ENCODE results near the gene IGFBP7. TPM values are rescaled to one million over a fixed set of nuclear protein-coding genes. Genes with fewer than 3 reads are reported as not detected.

IGFBP7 gene
- total and polyA plus RNA-seq, 2 donors, result 288 to 1,554 TPM

GRCh38 chr4:57098415-57098814 lies 11.8 kb downstream of the IGFBP7 start:
- no peak for DNase-seq (ENCODE audit: extremely low spot score)
- no peaks in the 10 kb centered on the region for H3K36me3 ChIP-seq (ENCODE audit: insufficient read depth)
- H3K27ac ChIP-seq (ENCODE audit: low read depth), result no peak overlapping the region
- WGBS, result 29% methylated on average over 5 of the region's 5 CpGs
- no peak overlapping the region for H3K4me3 ChIP-seq (ENCODE audit: low read depth, low read length)
- no peaks in the 10 kb centered on the region for H3K4me1 ChIP-seq (ENCODE audit: insufficient read depth)

GRCh38 chr4:57097711-57098110 lies 12.5 kb downstream of the IGFBP7 start:
- Histone ChIP-seq H3K27ac (ENCODE audit: low read depth) (peak overlapping the region; percentile 2), H3K36me3 (ENCODE audit: insufficient read depth) (no peaks in the 10 kb centered on the region), H3K4me1 (ENCODE audit: insufficient read depth) (no peaks in the 10 kb centered on the region), H3K4me3 (ENCODE audit: low read depth, low read length) (no peak overlapping the region)
- DNase-seq (ENCODE audit: extremely low spot score), result no peak
- 81% methylated on average over 2 of the region's 2 CpGs for WGBS

GRCh38 chr4:57095956-57096355 lies 14.2 kb downstream of the IGFBP7 start:
- Histone ChIP-seq H3K4me1 (ENCODE audit: insufficient read depth) (no peaks in the 10 kb centered on the region), H3K4me3 (ENCODE audit: low read depth, low read length) (no peak overlapping the region), H3K27ac (ENCODE audit: low read depth) (no peak overlapping the region), H3K36me3 (ENCODE audit: insufficient read depth) (no peaks in the 10 kb centered on the region)
- 57% methylated on average over 5 of the region's 5 CpGs for WGBS
- DNase-seq (ENCODE audit: extremely low spot score), result no peak

GRCh38 chr4:57095245-57095644 lies 14.9 kb downstream of the IGFBP7 start:
- DNase-seq (ENCODE audit: extremely low spot score), result no peak
- H3K4me1 ChIP-seq (ENCODE audit: insufficient read depth), result no peaks in the 10 kb centered on the region

GRCh38 chr4:57094832-57095223 lies 15.4 kb downstream of the IGFBP7 start:
- Histone ChIP-seq H3K4me3 (ENCODE audit: low read depth, low read length) (no peak overlapping the region), H3K27ac (ENCODE audit: low read depth) (no peak overlapping the region), H3K36me3 (ENCODE audit: insufficient read depth) (no peaks in the 10 kb centered on the region), H3K4me1 (ENCODE audit: insufficient read depth) (no peaks in the 10 kb centered on the region)
- DNase-seq (ENCODE audit: extremely low spot score), result no peak
- WGBS, result 74% methylated on average over 3 of the region's 3 CpGs

More at GRCh38 chr4:57095245-57095644, 14.9 kb downstream of the IGFBP7 start:
- no peaks in the 10 kb centered on the region for H3K36me3 ChIP-seq (ENCODE audit: insufficient read depth)
- no peak overlapping the region for H3K27ac ChIP-seq (ENCODE audit: low read depth)
- no peak overlapping the region for H3K4me3 ChIP-seq (ENCODE audit: low read depth, low read length)
- 92% methylated on average over 2 of the region's 2 CpGs for WGBS

- Histone ChIP-seq H3K36me3 (ENCODE audit: insufficient read depth) (no peaks in the 10 kb centered on the region), H3K27ac (ENCODE audit: low read depth) (no peak overlapping the region), H3K4me1 (ENCODE audit: insufficient read depth) (no peaks in the 10 kb centered on the region), H3K4me3 (ENCODE audit: low read depth, low read length) (no peak overlapping the region)
- WGBS, result 50% methylated on average over 6 of the region's 6 CpGs
- no peak for DNase-seq (ENCODE audit: extremely low spot score)
Observed at GRCh38 chr4:57093845-57094831, 16.0 kb downstream of the IGFBP7 start.

GRCh38 chr4:57091657-57092162 lies 18.5 kb downstream of the IGFBP7 start:
- no peak overlapping the region for H3K27ac ChIP-seq (ENCODE audit: low read depth)
- DNase-seq (ENCODE audit: extremely low spot score), result no peak
- H3K4me3 ChIP-seq (ENCODE audit: low read depth, low read length), result no peak overlapping the region
- no peaks in the 10 kb centered on the region for H3K4me1 ChIP-seq (ENCODE audit: insufficient read depth)
- WGBS, result 53% methylated on average over 3 of the region's 3 CpGs
- no peaks in the 10 kb centered on the region for H3K36me3 ChIP-seq (ENCODE audit: insufficient read depth)

- H3K4me1 ChIP-seq (ENCODE audit: insufficient read depth), result no peaks in the 10 kb centered on the region
- DNase-seq (ENCODE audit: extremely low spot score), result no peak
- H3K4me3 ChIP-seq (ENCODE audit: low read depth, low read length), result no peak overlapping the region
- no peak overlapping the region for H3K27ac ChIP-seq (ENCODE audit: low read depth)
- no peaks in the 10 kb centered on the region for H3K36me3 ChIP-seq (ENCODE audit: insufficient read depth)
- WGBS, result 83% methylated on average over 3 of the region's 3 CpGs
Observed at GRCh38 chr4:57090079-57090478, 20.1 kb downstream of the IGFBP7 start.

- Histone ChIP-seq H3K36me3 (ENCODE audit: insufficient read depth) (no peaks in the 10 kb centered on the region), H3K27ac (ENCODE audit: low read depth) (no peak overlapping the region), H3K4me1 (ENCODE audit: insufficient read depth) (no peaks in the 10 kb centered on the region), H3K4me3 (ENCODE audit: low read depth, low read length) (no peak overlapping the region)
- WGBS, result 89% methylated on average over 2 of the region's 2 CpGs
- DNase-seq (ENCODE audit: extremely low spot score), result no peak
Observed at GRCh38 chr4:57089549-57089948, 20.6 kb downstream of the IGFBP7 start.

- WGBS, result 66% methylated on average over 4 of the region's 4 CpGs
- no peaks in the 10 kb centered on the region for H3K36me3 ChIP-seq (ENCODE audit: insufficient read depth)
- H3K4me1 ChIP-seq (ENCODE audit: insufficient read depth), result no peaks in the 10 kb centered on the region
- no peak for DNase-seq (ENCODE audit: extremely low spot score)
- H3K4me3 ChIP-seq (ENCODE audit: low read depth, low read length), result no peak overlapping the region
- H3K27ac ChIP-seq (ENCODE audit: low read depth), result no peak overlapping the region
Observed at GRCh38 chr4:57086031-57086723, 24.0 kb downstream of the IGFBP7 start.

GRCh38 chr4:57085278-57085677 lies 24.9 kb downstream of the IGFBP7 start:
- DNase-seq (ENCODE audit: extremely low spot score), result no peak
- H3K36me3 ChIP-seq (ENCODE audit: insufficient read depth), result no peaks in the 10 kb centered on the region
- peaks cover 2% of the 10 kb centered on the region for H3K4me1 ChIP-seq (ENCODE audit: insufficient read depth)
- H3K27ac ChIP-seq (ENCODE audit: low read depth), result no peak overlapping the region
- WGBS, result 82% methylated on average over 4 of the region's 4 CpGs
- H3K4me3 ChIP-seq (ENCODE audit: low read depth, low read length), result no peak overlapping the region

GRCh38 chr4:57084360-57084759 lies 25.8 kb downstream of the IGFBP7 start:
- Histone ChIP-seq H3K27ac (ENCODE audit: low read depth) (no peak overlapping the region), H3K4me1 (ENCODE audit: insufficient read depth) (peaks cover 2% of the 10 kb centered on the region), H3K4me3 (ENCODE audit: low read depth, low read length) (no peak overlapping the region), H3K36me3 (ENCODE audit: insufficient read depth) (no peaks in the 10 kb centered on the region)
- WGBS, result 87% methylated on average over 2 of the region's 2 CpGs
- DNase-seq (ENCODE audit: extremely low spot score), result no peak

GRCh38 chr4:57083090-57083489 lies 27.1 kb downstream of the IGFBP7 start:
- no peak for DNase-seq (ENCODE audit: extremely low spot score)
- no peaks in the 10 kb centered on the region for H3K36me3 ChIP-seq (ENCODE audit: insufficient read depth)
- peaks cover 2% of the 10 kb centered on the region for H3K4me1 ChIP-seq (ENCODE audit: insufficient read depth)
- H3K4me3 ChIP-seq (ENCODE audit: low read depth, low read length), result no peak overlapping the region
- WGBS, result 6% methylated on average over 2 of the region's 2 CpGs
- peak overlapping the region; percentile 33 for H3K27ac ChIP-seq (ENCODE audit: low read depth)

Data from urinary bladder (tissue), 4 donors.